DMS53 (cell line): ENCODE results near the gene TNFRSF6B.
"Not testable (repeated sequence)": the region's sequence is repeated elsewhere in the genome, so short reads cannot be mapped to it uniquely, and the experiment has no call there.

ENCODE experiments used
- DNase-seq: peaks from one replicate; lab custom pipeline; 2025; lab: John Stamatoyannopoulos, UW

TNFRSF6B gene, protein sequence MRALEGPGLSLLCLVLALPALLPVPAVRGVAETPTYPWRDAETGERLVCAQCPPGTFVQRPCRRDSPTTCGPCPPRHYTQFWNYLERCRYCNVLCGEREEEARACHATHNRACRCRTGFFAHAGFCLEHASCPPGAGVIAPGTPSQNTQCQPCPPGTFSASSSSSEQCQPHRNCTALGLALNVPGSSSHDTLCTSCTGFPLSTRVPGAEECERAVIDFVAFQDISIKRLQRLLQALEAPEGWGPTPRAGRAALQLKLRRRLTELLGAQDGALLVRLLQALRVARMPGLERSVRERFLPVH

DNA sequence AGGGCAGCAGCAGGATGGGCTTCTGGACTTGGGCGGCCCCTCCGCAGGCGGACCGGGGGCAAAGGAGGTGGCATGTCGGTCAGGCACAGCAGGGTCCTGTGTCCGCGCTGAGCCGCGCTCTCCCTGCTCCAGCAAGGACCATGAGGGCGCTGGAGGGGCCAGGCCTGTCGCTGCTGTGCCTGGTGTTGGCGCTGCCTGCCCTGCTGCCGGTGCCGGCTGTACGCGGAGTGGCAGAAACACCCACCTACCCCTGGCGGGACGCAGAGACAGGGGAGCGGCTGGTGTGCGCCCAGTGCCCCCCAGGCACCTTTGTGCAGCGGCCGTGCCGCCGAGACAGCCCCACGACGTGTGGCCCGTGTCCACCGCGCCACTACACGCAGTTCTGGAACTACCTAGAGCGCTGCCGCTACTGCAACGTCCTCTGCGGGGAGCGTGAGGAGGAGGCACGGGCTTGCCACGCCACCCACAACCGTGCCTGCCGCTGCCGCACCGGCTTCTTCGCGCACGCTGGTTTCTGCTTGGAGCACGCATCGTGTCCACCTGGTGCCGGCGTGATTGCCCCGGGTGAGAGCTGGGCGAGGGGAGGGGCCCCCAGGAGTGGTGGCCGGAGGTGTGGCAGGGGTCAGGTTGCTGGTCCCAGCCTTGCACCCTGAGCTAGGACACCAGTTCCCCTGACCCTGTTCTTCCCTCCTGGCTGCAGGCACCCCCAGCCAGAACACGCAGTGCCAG is at the start of gene TNFRSF6B:
TSS of gene TNFRSF6B (plus strand) at position 25 of the 729 bp plus-strand sequence. CDS start at position 141, 116 bp downstream.
- DNase-seq: peak; percentile 55

DNA sequence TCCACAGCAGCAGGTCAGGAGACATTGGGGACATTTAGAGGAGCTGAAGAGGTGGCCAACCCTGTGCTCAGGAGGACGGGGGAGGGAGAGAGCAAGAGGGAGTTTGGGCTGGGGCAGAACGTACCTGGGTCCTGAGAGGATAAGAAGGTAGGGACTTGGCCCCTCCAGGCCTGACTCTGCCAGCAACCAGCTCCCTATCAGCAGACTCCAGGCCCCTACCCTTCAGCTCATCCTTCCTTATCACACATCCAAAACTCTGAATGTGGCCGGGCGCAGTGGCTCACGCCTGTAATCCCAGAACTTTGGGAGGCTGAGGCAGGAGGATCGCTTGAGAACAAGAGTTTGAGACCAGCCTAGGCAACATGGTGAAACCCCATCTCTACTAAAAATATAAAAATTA is 48.3 kb upstream of the TNFRSF6B start:
- DNase-seq: no peak

DNA sequence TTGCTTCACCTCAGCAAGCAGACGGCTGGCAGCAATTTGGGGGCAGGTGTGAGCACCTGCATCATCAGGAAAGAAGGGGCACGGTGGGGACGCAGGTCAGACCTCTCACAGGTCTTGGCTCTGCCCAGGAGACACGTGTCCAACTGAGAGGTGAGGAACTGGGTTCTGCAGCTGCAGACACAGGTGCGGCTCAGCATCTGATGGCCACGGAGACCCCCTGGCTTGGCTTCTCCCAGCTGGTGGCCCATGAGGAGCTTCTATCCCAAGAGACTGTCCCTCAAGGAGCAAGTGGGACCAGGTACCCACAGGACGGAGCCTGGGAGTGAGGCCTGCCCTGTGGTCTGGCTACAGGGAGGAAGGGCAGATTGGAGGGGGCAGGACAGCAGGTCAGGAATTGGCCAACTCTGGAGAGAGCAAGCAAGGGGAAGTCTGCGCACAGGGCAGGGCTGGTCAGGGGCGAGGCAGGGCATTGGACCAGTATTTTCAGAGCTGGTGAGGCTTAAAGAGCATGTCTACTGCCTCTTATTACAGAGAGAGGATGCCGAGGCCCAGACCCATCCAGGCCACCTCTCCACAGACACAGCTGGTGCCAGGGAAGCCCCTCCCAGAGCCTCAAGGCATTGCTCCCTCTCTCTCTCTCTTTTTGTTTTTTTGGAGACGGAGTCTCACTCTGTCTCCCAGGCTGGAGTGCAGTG is 47.4 kb upstream of the TNFRSF6B start:
- DNase-seq: no peak

DNA sequence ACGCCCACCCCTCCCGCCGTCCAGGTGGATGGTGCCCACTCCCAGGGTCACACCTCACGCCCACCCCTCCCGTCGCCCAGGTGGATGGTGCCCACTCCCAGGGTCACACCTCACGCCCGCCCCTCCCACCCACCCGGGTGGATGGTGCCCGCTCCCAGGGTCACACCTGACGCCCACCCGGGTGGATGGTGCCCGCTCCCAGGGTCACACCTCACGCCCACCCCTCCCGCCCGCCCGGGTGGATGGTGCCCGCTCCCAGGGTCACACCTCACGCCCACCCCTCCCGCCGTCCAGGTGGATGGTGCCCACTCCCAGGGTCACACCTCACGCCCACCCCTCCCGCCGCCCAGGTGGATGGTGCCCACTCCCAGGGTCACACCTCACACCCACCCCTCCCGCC is 46.0 kb upstream of the TNFRSF6B start:
- DNase-seq: not testable (repeated sequence)

DNA sequence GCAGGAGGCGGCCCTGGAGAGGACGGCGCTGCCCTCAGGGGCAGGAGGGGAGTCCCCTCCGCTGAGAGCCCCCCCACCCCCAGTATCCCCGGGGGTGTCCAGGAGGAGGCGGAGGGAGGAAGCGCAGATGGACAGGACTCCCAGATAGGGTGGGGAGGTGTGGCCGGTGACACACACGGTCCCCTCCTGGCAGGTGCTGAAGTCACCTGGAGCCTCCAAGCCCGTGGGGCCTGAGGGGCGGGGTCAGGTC is 44.6 kb upstream of the TNFRSF6B start:
- DNase-seq: peak; percentile 67

DNA sequence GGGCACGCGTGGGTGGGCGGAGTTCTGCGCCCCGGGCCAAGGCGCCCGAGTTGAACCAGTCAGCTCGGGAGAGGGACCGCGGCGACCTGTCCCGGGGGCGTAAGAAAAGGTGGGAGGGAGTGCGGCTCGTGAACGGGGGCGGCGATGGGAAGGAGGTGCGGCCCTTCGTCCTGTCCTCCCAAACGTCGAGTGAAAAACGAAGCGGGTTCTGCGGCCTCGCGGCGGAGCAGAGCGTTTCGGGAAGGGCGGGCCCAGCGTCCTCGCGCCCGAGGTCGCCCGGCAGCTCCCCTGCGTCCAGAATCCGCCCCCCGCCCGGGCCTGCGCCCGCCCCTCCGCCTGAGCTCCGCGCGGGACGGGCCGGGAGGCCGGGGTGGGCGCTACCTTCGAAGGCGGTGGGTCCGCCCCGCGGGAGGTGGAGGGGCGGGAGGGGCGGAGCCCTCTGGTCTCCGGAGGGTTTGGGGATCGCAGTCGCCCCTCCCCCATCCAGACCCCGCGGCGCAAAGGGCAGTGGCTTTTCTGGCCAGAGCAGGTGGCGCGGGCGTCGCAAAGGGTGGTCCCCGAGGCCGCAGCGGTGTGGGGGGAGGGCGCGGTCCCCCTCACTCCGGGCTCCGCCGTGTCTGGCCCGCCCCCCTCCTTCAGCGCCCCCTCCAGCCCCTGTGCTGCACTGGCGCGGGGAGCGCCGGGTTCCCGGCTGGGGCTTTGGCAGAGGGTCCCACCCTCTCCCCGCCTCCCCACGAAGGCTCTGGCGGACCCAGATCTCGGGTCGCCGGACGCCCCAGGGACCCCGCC is 44.1 kb upstream of the TNFRSF6B start:
- DNase-seq: peak; percentile 69

DNA sequence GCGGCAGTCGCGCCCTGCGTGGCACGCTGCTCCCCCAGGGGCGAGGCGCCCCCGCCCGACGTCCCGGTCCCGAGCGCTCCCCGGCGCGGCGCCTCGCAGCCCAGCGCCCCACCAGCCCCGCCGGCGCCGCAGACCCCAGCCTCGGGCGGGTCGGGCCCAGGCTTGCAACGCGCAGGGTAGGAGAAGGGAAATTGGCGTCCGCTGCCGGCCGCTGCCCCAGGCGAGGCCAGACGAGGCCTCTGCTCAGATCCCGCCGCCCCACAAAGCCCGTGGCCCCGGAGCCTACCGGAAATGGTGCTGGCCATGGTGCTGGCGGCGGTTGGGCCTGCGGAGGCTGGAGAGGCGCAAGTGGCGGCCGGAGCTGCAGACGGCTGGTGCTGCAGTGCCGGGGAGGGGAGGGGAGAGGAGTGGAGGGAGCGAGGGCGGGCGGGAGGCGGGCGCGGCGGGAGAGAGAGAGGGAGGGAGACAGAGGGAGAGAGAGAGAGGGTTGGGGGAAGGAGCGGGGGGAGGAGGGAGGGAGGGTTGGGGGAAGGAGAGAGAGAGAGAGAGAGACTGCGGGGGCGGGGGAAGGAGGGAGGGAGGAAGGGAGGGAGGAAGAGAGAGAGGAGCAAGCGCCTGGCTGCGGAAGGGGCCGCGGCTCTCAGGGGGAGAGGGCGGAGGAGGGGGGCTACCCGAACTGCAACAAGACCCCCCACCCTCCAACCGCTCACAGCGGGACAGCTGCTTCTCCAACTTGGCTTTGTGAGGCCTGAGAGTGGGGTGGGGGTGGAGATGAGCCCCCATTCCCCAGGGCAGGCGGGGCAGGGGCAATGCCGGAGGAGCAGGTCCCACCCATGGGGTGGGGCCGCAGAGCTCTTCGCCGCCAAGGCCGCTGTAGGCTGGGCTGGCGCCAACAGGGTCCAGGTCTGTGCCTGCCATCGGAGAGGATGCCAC is 43.1 kb upstream of the TNFRSF6B start, which contains the start of gene STMN3:
TSS of gene STMN3 (minus strand) at position 384 of the 933 bp plus-strand sequence. CDS start at position 305, 79 bp downstream.
- peak; percentile 95 for DNase-seq

DNA sequence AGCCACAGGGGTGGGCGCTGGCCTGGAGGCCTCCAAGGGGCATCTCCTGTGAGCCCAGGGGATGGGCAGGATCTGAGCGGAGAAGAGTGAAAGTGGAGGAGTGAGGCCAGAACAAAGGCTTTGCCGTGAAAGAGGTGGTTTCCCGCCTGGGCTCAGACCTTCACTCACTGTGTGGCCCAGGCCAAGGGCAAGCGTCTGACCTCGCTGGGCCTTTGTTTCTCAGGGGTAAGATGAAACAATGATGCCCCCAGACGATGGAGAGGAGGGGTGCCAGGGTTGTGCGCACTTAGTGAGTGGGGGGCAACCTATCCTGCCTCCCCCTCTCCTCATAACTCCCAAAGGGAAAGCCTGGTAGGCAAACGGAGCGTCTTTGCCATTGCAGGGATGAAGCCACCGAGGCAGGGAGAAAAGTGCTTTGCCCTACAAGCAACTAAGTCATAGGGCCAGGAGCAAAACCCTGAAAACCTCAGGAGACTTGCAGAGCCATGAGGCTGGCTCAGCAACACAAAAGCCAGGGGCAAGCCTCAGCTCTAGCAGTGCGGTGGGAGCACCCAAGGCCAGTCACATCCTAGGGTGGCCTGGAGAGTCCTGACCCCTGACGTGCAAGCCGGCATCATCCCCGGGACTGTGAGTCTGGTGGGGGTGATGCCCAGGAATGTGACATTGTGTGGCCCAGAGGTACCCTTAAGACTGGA is 42.3 kb upstream of the TNFRSF6B start:
- DNase-seq: peak; percentile 50

DNA sequence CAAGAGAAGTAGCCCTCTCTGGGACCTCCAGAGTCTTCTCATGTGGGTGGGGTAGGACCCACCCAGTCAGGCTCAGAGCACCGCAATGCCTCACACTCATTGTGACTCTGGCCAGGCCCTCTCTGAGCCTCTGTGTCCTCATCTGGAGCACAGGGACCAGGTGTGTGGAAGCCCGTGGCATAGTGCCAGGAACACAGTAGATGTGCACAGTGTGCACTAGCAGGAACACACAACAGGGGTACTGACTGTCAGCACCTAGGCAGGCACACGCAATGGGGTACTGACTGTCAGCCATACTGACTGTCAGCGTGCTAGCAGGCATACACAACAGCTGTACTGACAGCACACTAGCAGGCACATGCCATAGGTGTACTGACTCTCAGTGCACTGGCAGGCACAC is 41.2 kb upstream of the TNFRSF6B start:
- no peak for DNase-seq

DNA sequence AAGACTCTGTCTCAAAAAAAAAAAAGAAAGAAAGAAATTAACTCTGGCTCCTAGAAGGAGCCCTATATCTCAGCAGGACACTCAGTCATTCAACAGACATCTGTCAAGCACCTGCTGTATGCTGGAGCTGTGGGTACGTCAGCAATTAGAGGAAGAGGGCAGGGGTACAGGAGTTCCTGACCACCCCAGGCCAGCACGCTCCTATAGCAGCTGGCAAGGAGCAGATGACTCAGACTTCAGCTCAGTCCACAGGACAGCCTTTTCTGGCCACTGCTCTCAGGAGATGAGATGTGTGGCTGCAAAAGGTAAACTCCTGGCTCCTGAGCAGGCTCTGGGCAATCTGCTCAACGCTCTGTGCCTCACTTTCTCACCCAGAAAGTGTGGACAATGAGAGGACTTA is 40.0 kb upstream of the TNFRSF6B start:
- no peak for DNase-seq

DNA sequence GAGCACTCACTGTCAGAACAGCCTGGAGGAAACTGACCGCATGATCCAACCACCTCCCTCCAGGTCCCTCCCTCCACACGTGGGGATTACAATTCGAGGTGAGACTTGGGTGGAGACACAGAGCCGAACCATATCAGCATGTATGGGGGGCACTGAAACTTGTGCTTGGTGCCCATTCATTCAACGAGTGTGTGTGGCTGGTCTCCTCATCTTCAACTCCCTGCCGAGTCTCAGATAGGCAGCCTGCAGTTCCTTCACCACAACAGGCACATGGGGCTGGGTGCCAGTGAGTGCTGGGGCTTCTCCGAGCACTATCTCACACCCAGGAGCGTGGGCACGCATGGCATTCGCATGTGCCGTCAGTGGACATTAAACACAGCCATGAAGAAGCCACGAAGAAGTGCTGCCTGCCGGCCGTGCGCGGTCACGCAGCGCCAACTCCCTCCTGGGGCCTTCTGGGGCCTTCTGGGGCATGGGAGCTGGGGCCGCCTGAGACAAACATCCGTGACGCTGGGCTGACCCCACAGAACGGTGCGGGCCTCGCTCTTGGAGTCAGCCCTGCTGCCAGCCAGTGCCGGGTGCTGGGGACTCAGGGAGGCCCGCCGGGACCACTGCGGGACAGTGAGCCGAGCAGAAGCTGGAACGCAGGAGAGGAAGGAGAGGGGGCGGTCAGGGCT is 39.1 kb upstream of the TNFRSF6B start:
- DNase-seq: peak; percentile 72

DNA sequence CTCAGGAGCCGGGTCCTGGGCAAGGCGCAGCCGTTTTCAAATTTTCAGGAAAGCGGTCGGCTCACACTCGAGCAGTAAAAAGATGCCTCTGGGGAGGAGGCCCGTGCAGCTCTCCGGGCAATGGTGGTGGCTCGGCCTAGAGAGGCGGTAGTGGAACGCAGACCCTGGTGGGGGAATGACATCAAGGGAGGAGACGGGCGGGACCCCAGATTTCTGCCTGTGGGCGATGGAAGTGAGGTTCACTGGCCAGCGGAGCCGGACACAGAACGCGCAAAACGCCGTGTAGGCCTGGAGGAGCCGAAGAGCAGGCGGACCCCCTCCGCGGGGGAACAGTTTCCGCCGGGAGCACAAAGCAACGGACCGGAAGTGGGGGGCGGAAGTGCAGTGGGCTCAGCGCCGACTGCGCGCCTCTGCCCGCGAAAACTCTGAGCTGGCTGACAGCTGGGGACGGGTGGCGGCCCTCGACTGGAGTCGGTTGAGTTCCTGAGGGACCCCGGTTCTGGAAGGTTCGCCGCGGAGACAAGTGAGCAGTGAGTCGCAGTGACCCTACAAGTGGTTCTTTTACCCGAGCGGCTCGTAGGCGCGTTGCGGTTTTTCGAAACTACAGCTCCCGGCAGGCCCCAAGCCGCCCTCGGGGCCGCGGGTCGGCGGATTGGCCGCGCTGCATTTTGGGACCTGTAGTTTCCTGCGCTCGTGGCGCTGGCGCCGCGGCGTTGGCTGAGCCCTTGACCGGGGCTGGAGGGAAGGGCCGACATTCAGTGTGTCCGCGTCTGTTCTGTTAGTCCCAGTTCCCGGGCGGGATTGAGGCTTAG is 38.3 kb upstream of the TNFRSF6B start, which contains the start of gene RTEL1:
TSS of gene RTEL1 (plus strand) at position 376 of the 812 bp plus-strand sequence. CDS start 1,091 bp downstream, outside the sequence.
- DNase-seq: peak; percentile 96

DNA sequence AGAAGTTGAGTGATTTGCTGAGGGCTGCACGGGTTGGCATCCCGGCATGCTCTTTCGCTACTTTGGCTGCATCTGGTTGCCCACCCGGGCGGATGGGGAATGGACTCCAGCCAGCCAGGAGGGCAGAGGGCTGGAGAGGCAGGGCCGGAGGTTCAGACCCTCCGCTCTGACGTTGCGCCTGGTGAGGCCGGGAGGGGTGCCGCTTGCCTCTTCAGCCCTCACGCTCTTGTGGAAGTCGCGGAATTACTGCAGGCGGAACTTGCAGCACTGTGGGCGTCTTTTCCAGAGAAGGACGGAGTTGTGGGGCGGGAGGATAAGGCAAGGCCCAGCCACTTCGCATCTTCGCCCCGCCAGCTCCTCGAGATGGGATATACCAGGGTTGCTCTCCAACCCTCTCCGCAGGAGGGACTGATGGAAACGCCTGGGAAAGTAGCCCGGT is 37.7 kb upstream of the TNFRSF6B start:
- peak; percentile 64 for DNase-seq

DNA sequence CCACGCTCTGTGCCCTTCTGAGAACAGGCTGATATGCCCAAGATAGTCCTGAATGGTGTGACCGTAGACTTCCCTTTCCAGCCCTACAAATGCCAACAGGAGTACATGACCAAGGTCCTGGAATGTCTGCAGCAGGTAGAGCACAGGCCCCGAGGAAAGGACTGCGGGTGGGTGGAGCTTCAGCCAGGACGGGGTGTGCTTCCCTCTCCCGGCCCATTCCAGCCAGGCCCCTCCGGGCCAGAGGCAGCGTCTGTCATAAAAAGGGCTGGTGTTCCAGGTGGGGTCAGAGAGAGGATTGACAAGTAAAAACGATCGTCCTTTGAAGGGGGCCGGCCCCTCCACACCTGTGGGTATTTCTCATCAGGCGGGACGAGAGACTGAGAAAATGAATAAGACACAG is 37.1 kb upstream of the TNFRSF6B start:
- DNase-seq: no peak

DNA sequence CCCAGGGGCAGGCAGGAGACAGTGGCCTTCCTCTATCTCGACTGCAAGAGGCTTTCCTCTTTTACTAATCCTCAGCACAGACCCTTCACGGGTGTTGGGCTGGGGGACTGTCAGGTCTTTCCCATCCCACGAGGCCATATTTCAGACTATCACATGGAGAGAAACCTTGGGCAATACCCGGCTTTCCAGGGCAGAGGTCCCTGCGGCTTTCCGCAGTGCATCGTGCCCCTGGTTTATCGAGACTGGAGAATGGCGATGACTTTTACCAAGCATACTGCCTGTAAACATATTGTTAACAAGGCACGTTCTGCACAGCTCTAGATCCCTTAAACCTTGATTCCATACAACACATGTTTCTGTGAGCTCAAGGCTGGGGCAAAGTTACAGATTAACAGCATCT is 36.3 kb upstream of the TNFRSF6B start:
- DNase-seq: not testable (repeated sequence)

DNA sequence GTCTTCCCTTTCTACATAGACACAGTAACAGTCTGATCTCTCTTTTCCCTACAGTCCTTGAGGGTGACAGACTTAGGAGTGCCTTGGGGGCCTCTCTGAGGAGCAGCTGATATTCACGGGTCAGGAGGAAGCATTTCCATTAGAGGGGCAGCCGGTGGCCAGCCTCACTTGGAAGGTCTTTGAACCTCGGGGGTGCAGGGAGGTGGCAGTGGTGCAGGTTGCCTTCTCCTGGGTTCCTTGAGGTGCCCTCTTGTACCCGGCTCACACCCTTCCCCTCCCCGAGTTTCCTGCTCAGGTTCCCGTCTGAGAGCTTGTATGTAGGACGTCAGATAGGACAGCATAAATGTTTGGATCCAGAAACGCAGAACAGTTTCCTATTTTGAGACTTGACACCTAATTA is 35.8 kb upstream of the TNFRSF6B start:
- no peak for DNase-seq

DNA sequence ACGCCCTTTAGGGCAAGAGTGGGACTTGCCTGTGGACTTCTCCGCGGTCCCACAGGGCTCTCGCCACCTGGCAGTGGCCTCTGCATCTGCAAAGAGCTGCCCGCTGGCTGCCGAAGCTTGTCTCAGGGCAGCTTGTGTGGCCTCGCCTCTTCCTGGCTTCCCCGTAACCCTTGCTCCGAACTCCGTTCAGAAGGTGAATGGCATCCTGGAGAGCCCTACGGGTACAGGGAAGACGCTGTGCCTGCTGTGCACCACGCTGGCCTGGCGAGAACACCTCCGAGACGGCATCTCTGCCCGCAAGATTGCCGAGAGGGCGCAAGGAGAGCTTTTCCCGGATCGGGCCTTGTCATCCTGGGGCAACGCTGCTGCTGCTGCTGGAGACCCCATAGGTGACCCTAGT is 35.3 kb upstream of the TNFRSF6B start:
- DNase-seq: no peak

DNA sequence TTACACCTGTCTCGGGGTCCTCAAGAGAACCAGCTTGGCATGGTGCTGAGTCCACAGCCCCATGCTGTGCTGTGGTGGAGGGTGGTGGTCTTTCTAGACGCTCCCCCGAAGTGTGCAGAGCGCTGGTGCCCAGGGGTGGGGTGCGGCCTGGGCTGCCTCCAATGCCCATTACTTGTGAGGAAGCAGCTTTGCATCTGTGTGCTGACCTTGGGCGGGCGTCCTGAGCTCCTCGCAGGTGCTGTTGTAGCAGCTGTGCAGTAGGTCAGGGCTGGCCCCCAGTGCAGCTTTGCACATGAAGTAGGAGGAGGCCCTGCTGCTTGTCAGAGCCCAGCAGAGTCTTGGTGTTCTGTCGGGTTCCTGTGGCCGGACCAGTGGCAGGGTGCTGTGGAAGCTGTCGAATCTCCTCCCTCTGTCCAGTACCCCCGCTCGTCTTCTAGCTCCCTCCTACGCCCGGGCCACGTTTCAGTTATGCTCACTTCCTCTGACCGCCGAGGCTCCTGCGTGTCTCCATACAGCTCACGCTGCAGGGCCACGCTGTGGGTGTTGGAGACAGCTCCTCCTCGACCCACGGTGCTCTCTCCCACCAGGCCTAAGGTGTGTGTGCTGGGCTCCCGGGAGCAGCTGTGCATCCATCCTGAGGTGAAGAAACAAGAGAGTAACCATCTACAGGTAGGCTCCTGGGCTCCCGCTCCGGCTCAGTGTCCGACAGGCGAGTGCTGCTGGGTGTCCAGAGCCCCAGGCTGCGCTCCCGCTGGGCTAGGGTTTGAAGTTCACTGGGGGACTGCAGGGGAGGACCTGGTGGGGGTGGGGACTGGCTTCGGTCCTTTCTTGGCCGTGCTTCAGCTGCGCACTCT is 34.3 kb upstream of the TNFRSF6B start:
- no peak for DNase-seq
